ENCODE data around the gene FAM236C. TPM values are rescaled to one million over a fixed set of nuclear protein-coding genes. Genes with fewer than 3 reads are reported as not detected.

The FAM236C gene
- total RNA-seq = not detected in 2 replicates

GRCh38 chrX:72912315-72912714 is at the start of gene FAM236C:
TSS of gene FAM236C (plus strand) at chrX:72912615. CDS start at chrX:72912715, 100 bp downstream.

GRCh38 chrX:72937906-72938305 is 25.5 kb downstream of the FAM236C start, which contains the start of gene FAM236A:
TSS of gene FAM236A (plus strand) at chrX:72938206. CDS start at chrX:72938263, 57 bp downstream.

GRCh38 chrX:72943819-72944169 is 31.4 kb downstream of the FAM236C start, which contains the start of gene DMRTC1:
TSS of gene DMRTC1 (minus strand) at chrX:72943837. CDS start at chrX:72875694, 68,143 bp downstream.

Other genes with a start within 250 kb of the FAM236C start
- gene PHKA1, start 198.3 kb upstream of the FAM236C start, total RNA-seq = 8.7 and 11.1 TPM in 2 replicates
- gene DMRTC1B, start 135.7 kb upstream of the FAM236C start, total RNA-seq = not detected in 2 replicates
- not detected in 2 replicates for gene FAM236B, start 130.0 kb upstream of the FAM236C start, total RNA-seq
- gene FAM236D, start 104.4 kb upstream of the FAM236C start, total RNA-seq = not detected in 2 replicates
- gene FAM236A, start 25.6 kb downstream of the FAM236C start, total RNA-seq = not detected in 2 replicates
- not detected in 2 replicates for gene DMRTC1, start 31.2 kb downstream of the FAM236C start, total RNA-seq
- not detected in 2 replicates for gene PABPC1L2B, start 90.3 kb downstream of the FAM236C start, total RNA-seq
- gene PABPC1L2A, start 166.9 kb downstream of the FAM236C start, total RNA-seq = not detected in 2 replicates